DOHH2 (cell line): Measurements from ENCODE around the gene RNF207.

ENCODE experiments used
- H3F3A ChIP-seq: fragments of 200-600 bp; sonication (generic), shearing (Covaris generic); 2 replicates; pipeline ENCODE4 v1.6.0; 2016; ENCODE audit warnings: antibody characterized with exemption, mild to moderate bottlenecking; ENCODE audit not compliant: control insufficient read depth, insufficient read depth
- H3K27ac ChIP-seq: fragments of 200-600 bp; sonication (generic); 2 replicates; pipeline ENCODE4 v1.5.1; 2014; ENCODE audit warnings: low read depth, mild to moderate bottlenecking, low read length, moderate library complexity
- H3K27me3 ChIP-seq: fragments of 200-600 bp; sonication (generic); 2 replicates; pipeline ENCODE4 v1.6.1; 2014; ENCODE audit warnings: mild to moderate bottlenecking, low read length, mixed read lengths; ENCODE audit not compliant: control insufficient read depth
- H3K36me3 ChIP-seq: fragments of 200-600 bp; sonication (generic); 2 replicates; pipeline ENCODE4 v1.6.1; 2014; ENCODE audit warnings: mild to moderate bottlenecking, low read length, moderate library complexity, mixed read lengths; ENCODE audit not compliant: control insufficient read depth
- H3K4me1 ChIP-seq: fragments of 200-600 bp; sonication (generic); 2 replicates; pipeline ENCODE4 v1.6.1; 2014; ENCODE audit warnings: mild to moderate bottlenecking, low read length, mixed read lengths; ENCODE audit not compliant: control insufficient read depth
- H3K4me2 ChIP-seq: fragments of 200-600 bp; sonication (generic); 2 replicates; pipeline ENCODE4 v1.6.0; 2014; ENCODE audit warnings: mild to moderate bottlenecking, low read length, moderate library complexity
- H3K4me3 ChIP-seq: fragments of 200-600 bp; sonication (generic); 2 replicates; pipeline ENCODE4 v1.5.1; 2014; ENCODE audit warnings: mild to moderate bottlenecking, low read length, mixed read lengths
- H3K79me2 ChIP-seq: fragments of 200-600 bp; sonication (generic); 2 replicates; pipeline ENCODE4 v1.6.1; 2014; ENCODE audit warnings: mild to moderate bottlenecking, low read length, mixed read lengths; ENCODE audit not compliant: control insufficient read depth
- H3K9me2 ChIP-seq: fragments of 200-600 bp; sonication (generic); replicated peaks from 2 replicates; pipeline ENCODE4 v1.6.1; 2014; ENCODE audit warnings: mild to moderate bottlenecking, low read length, mixed read lengths; ENCODE audit not compliant: control insufficient read depth
- H3K9me3 ChIP-seq: fragments of 200-600 bp; sonication (generic); 2 replicates; pipeline ENCODE4 v1.6.1; 2014; ENCODE audit warnings: antibody characterized with exemption, low read length, mixed read lengths; ENCODE audit not compliant: control insufficient read depth, insufficient read depth
- H4K20me1 ChIP-seq: fragments of 200-600 bp; sonication (generic); 2 replicates; pipeline ENCODE4 v1.6.0; 2014; ENCODE audit warnings: low read depth, mild to moderate bottlenecking, antibody characterized with exemption, low read length, moderate library complexity; ENCODE audit not compliant: control insufficient read depth, insufficient read depth
- CTCF ChIP-seq: fragments of 200-600 bp; sonication (generic); IDR thresholded peaks from one replicate; pipeline ENCODE4 v1.5.1; 2014; ENCODE audit warnings: antibody characterized with exemption, mild to moderate bottlenecking, low read depth, low read length; ENCODE audit not compliant: poor library complexity, severe bottlenecking
- EZH2phosphoT487 ChIP-seq: fragments of 200-600 bp; sonication (generic); IDR thresholded peaks from 2 replicates; pipeline ENCODE4 v1.6.1; 2017; ENCODE audit warnings: borderline replicate concordance, mild to moderate bottlenecking, antibody characterized with exemption, low read length, moderate library complexity, mixed read lengths

Gene RNF207

GRCh38 chr1:6158181-6158580, 47.7 kb upstream of the RNF207 start:
- Histone ChIP-seq H3K27ac (no peak overlapping the region), H3K27me3 (no peaks in the 10 kb centered on the region), H3K4me3 (no peak overlapping the region), H3K9me2 (no peaks in the 10 kb centered on the region), H4K20me1 (no peaks in the 10 kb centered on the region), H3K4me2 (no peak overlapping the region), H3K4me1 (no peaks in the 10 kb centered on the region), H3K79me2 (no peaks in the 10 kb centered on the region), H3K9me3 (no peaks in the 10 kb centered on the region), H3K36me3 (no peaks in the 10 kb centered on the region), H3F3A (no peaks in the 10 kb centered on the region)
- TF ChIP-seq EZH2phosphoT487, result no peak
- no peak for TF ChIP-seq CTCF

- TF ChIP-seq EZH2phosphoT487 (no peak), CTCF (no peak)
- H3K27me3 ChIP-seq, result no peaks in the 10 kb centered on the region
Observed at GRCh38 chr1:6162341-6162740, 43.6 kb upstream of the RNF207 start.

GRCh38 chr1:6162773-6163172, 43.1 kb upstream of the RNF207 start:
- no peaks in the 10 kb centered on the region for H3K36me3 ChIP-seq
- H3K4me1 ChIP-seq, result no peaks in the 10 kb centered on the region
- H3K4me3 ChIP-seq, result no peak overlapping the region
- H3K4me2 ChIP-seq, result no peak overlapping the region
- H3K79me2 ChIP-seq, result no peaks in the 10 kb centered on the region
- H3K9me3 ChIP-seq, result no peaks in the 10 kb centered on the region
- TF ChIP-seq EZH2phosphoT487 (no peak), CTCF (no peak)
- H3F3A ChIP-seq, result no peaks in the 10 kb centered on the region
- no peaks in the 10 kb centered on the region for H3K27me3 ChIP-seq
- H3K27ac ChIP-seq, result no peak overlapping the region
- no peaks in the 10 kb centered on the region for H4K20me1 ChIP-seq
- H3K9me2 ChIP-seq, result no peaks in the 10 kb centered on the region

More at GRCh38 chr1:6162341-6162740, 43.6 kb upstream of the RNF207 start:
- Histone ChIP-seq H3K27ac (no peak overlapping the region), H3K36me3 (no peaks in the 10 kb centered on the region), H3K79me2 (no peaks in the 10 kb centered on the region), H3K4me3 (no peak overlapping the region), H4K20me1 (no peaks in the 10 kb centered on the region), H3K9me2 (no peaks in the 10 kb centered on the region), H3K4me1 (no peaks in the 10 kb centered on the region), H3K9me3 (no peaks in the 10 kb centered on the region), H3F3A (no peaks in the 10 kb centered on the region), H3K4me2 (no peak overlapping the region)
